Activated CD4-positive, alpha-beta memory T cell treated with anti-CD3 and anti-CD28 coated beads, Interleukin-2, amount 10 ng/mL, durations not matched to agents 7 days and 5 days (primary cell): ENCODE results near the gene BAG2. TPM values are rescaled to one million over a fixed set of nuclear protein-coding genes. Genes with fewer than 3 reads are reported as not detected.

Source experiments
- CTCF ChIA-PET: fragments of 350-600 bp; sonication (Branson Sonifier 250); formaldehyde crosslinking; loops from one replicate; lab custom pipeline; 2021; ENCODE audit warnings: antibody characterized with exemption, inconsistent platforms; lab: Charles Lee
- POLR2A ChIA-PET: fragments of 350-600 bp; sonication (Branson Sonifier 250); formaldehyde crosslinking; loops from one replicate; lab custom pipeline; 2021; ENCODE audit warnings: antibody characterized with exemption; lab: Charles Lee
- DNase-seq: peaks from one replicate; pipeline ENCODE4 v3.0.0-alpha.2; 2020
- H3K27ac Mint-ChIP-seq: one replicate; pipeline ENCODE4 v1.8.0; 2021; ENCODE audit warnings: mild to moderate bottlenecking, mixed read lengths
- H3K27me3 Mint-ChIP-seq: one replicate; pipeline ENCODE4 v1.8.0; 2021; ENCODE audit warnings: mixed read lengths
- H3K36me3 Mint-ChIP-seq: one replicate; pipeline ENCODE4 v1.8.0; 2021; ENCODE audit warnings: low read depth, mixed read lengths
- H3K4me1 Mint-ChIP-seq: one replicate; pipeline ENCODE4 v1.8.0; 2021; ENCODE audit warnings: mixed read lengths
- H3K4me3 Mint-ChIP-seq: one replicate; pipeline ENCODE4 v1.8.0; 2021; ENCODE audit warnings: mild to moderate bottlenecking, mixed read lengths
- H3K9me3 Mint-ChIP-seq: one replicate; pipeline ENCODE4 v1.8.0; 2021; ENCODE audit warnings: mixed read lengths
- total RNA-seq, 2 experiments: library from RNA; stranded (reverse); gene quantifications; one replicate each; pipeline ENCODE4 v1.2.3, GENCODE V29; 2021

The BAG2 gene
- total RNA-seq, 2 experiments from 2014 or later = 5.7 to 5.8 TPM

- Mint-ChIP-seq H3K4me1 (peaks cover 26% of the 10 kb centered on the region), H3K9me3 (no peaks in the 10 kb centered on the region), H3K4me3 (peak overlapping the region; percentile 38), H3K27me3 (no peaks in the 10 kb centered on the region), H3K36me3 (peaks cover 70% of the 10 kb centered on the region), H3K27ac (peak overlapping the region; percentile 57)
- ChIA-PET POLR2A (no interaction called here), CTCF (no interaction called here)
- no peak for DNase-seq
Observed at GRCh38 chr6:57147955-57148858, 23.9 kb upstream of the BAG2 start.

GRCh38 chr6:57158658-57159057 lies 13.5 kb upstream of the BAG2 start:
- no peak overlapping the region for H3K4me3 Mint-ChIP-seq
- peaks cover 4% of the 10 kb centered on the region for H3K4me1 Mint-ChIP-seq
- ChIA-PET POLR2A (no interaction called here), CTCF (no interaction called here)
- no peak overlapping the region for H3K27ac Mint-ChIP-seq
- peaks cover 50% of the 10 kb centered on the region for H3K36me3 Mint-ChIP-seq
- H3K27me3 Mint-ChIP-seq = no peaks in the 10 kb centered on the region
- no peaks in the 10 kb centered on the region for H3K9me3 Mint-ChIP-seq
- no peak for DNase-seq

- no peak for DNase-seq
- Mint-ChIP-seq H3K4me1 (peaks cover 4% of the 10 kb centered on the region), H3K36me3 (peaks cover 51% of the 10 kb centered on the region), H3K9me3 (no peaks in the 10 kb centered on the region), H3K27ac (no peak overlapping the region), H3K27me3 (no peaks in the 10 kb centered on the region), H3K4me3 (no peak overlapping the region)
- POLR2A ChIA-PET = no interaction called here
- CTCF ChIA-PET = no interaction called here
Observed at GRCh38 chr6:57159127-57159526, 13.0 kb upstream of the BAG2 start.

- no peak overlapping the region for H3K27ac Mint-ChIP-seq
- ChIA-PET POLR2A (interaction anchor here (2.6 kb wide), 1 partner anchor 10 kb away, joined by 11 read pairs; the partner anchor contains the start of gene BAG2), CTCF (no interaction called here)
- peaks cover 6% of the 10 kb centered on the region for H3K9me3 Mint-ChIP-seq
- no peak for DNase-seq
- H3K4me3 Mint-ChIP-seq = no peak overlapping the region
- H3K4me1 Mint-ChIP-seq = peaks cover 4% of the 10 kb centered on the region
- no peaks in the 10 kb centered on the region for H3K27me3 Mint-ChIP-seq
- peaks cover 59% of the 10 kb centered on the region for H3K36me3 Mint-ChIP-seq
Observed at GRCh38 chr6:57162028-57162427, 10.1 kb upstream of the BAG2 start.

- POLR2A ChIA-PET = interaction anchor here (2.6 kb wide), 1 partner anchor 10 kb away, joined by 11 read pairs; the partner anchor contains the start of gene BAG2
- H3K36me3 Mint-ChIP-seq = peaks cover 61% of the 10 kb centered on the region
Observed at GRCh38 chr6:57162516-57162915, 9.6 kb upstream of the BAG2 start.

GRCh38 chr6:57163956-57164355 lies 8.2 kb upstream of the BAG2 start:
- CTCF ChIA-PET = no interaction called here
- POLR2A ChIA-PET = no interaction called here
- no peak overlapping the region for H3K4me3 Mint-ChIP-seq
- no peak for DNase-seq
- peaks cover 60% of the 10 kb centered on the region for H3K36me3 Mint-ChIP-seq
- no peak overlapping the region for H3K27ac Mint-ChIP-seq
- H3K4me1 Mint-ChIP-seq = no peaks in the 10 kb centered on the region
- H3K27me3 Mint-ChIP-seq = no peaks in the 10 kb centered on the region
- peaks cover 6% of the 10 kb centered on the region for H3K9me3 Mint-ChIP-seq

More at GRCh38 chr6:57162516-57162915, 9.6 kb upstream of the BAG2 start:
- H3K27me3 Mint-ChIP-seq = no peaks in the 10 kb centered on the region
- peaks cover 6% of the 10 kb centered on the region for H3K9me3 Mint-ChIP-seq
- no peak overlapping the region for H3K4me3 Mint-ChIP-seq
- no peak for DNase-seq
- peaks cover 4% of the 10 kb centered on the region for H3K4me1 Mint-ChIP-seq
- no peak overlapping the region for H3K27ac Mint-ChIP-seq
- CTCF ChIA-PET = no interaction called here

GRCh38 chr6:57165080-57165479 lies 7.0 kb upstream of the BAG2 start:
- Mint-ChIP-seq H3K4me1 (peaks cover 3% of the 10 kb centered on the region), H3K4me3 (no peak overlapping the region), H3K27ac (no peak overlapping the region), H3K27me3 (no peaks in the 10 kb centered on the region), H3K9me3 (peaks cover 6% of the 10 kb centered on the region), H3K36me3 (peaks cover 62% of the 10 kb centered on the region)
- CTCF ChIA-PET = no interaction called here
- POLR2A ChIA-PET = no interaction called here
- DNase-seq = no peak

- H3K9me3 Mint-ChIP-seq = no peaks in the 10 kb centered on the region
- DNase-seq = peak; percentile 43
- peaks cover 12% of the 10 kb centered on the region for H3K36me3 Mint-ChIP-seq
- CTCF ChIA-PET = interaction anchor here (0.7 to 2.5 kb wide), 6 partner anchors 12 to 208 kb away, joined by 3 to 7 read pairs (median 3); partner anchors contain the start of genes PRIM2 and RAB23
- peak overlapping the region; percentile 85 for H3K27ac Mint-ChIP-seq
- H3K4me1 Mint-ChIP-seq = peaks cover 44% of the 10 kb centered on the region
- POLR2A ChIA-PET = interaction anchor here (1.0 to 2.2 kb wide), 8 partner anchors 10 to 218 kb away, joined by 3 to 11 read pairs (median 4); partner anchors contain the start of genes BEND6, KIAA1586, PRIM2 and RAB23
- H3K4me3 Mint-ChIP-seq = peak overlapping the region; percentile 87
- no peaks in the 10 kb centered on the region for H3K27me3 Mint-ChIP-seq
Observed at GRCh38 chr6:57173056-57173885, 1.1 kb downstream of the BAG2 start.

- H3K4me3 Mint-ChIP-seq = peak overlapping the region; percentile 87
- no peaks in the 10 kb centered on the region for H3K27me3 Mint-ChIP-seq
- H3K36me3 Mint-ChIP-seq = peaks cover 11% of the 10 kb centered on the region
- ChIA-PET CTCF (no interaction called here), POLR2A (interaction anchor here (0.6 to 0.7 kb wide), 3 partner anchors 8 to 20 kb away, joined by 3 to 5 read pairs (median 3); no protein-coding TSS in a partner anchor)
- H3K9me3 Mint-ChIP-seq = no peaks in the 10 kb centered on the region
- H3K4me1 Mint-ChIP-seq = peaks cover 44% of the 10 kb centered on the region
- DNase-seq = no peak
- H3K27ac Mint-ChIP-seq = peak overlapping the region; percentile 85
Observed at GRCh38 chr6:57173886-57174510, 1.9 kb downstream of the BAG2 start.

- CTCF ChIA-PET = no interaction called here
Observed at GRCh38 chr6:57174511-57174907, 2.4 kb downstream of the BAG2 start.

GRCh38 chr6:57177545-57178265 lies 5.6 kb downstream of the BAG2 start:
- ChIA-PET POLR2A (no interaction called here), CTCF (no interaction called here)
- Mint-ChIP-seq H3K27ac (no peak overlapping the region), H3K9me3 (no peaks in the 10 kb centered on the region), H3K4me1 (peaks cover 26% of the 10 kb centered on the region), H3K4me3 (no peak overlapping the region), H3K36me3 (peaks cover 19% of the 10 kb centered on the region), H3K27me3 (no peaks in the 10 kb centered on the region)
- no peak for DNase-seq

More at GRCh38 chr6:57174511-57174907, 2.4 kb downstream of the BAG2 start:
- H3K4me1 Mint-ChIP-seq = peaks cover 44% of the 10 kb centered on the region
- H3K27ac Mint-ChIP-seq = no peak overlapping the region
- H3K36me3 Mint-ChIP-seq = peaks cover 11% of the 10 kb centered on the region
- no peaks in the 10 kb centered on the region for H3K9me3 Mint-ChIP-seq
- H3K4me3 Mint-ChIP-seq = no peak overlapping the region
- DNase-seq = no peak
- H3K27me3 Mint-ChIP-seq = no peaks in the 10 kb centered on the region
- POLR2A ChIA-PET = interaction anchor here (0.6 to 0.7 kb wide), 3 partner anchors 9 to 20 kb away, joined by 3 to 5 read pairs (median 3); no protein-coding TSS in a partner anchor

GRCh38 chr6:57180596-57180995 lies 8.5 kb downstream of the BAG2 start:
- no peak overlapping the region for H3K27ac Mint-ChIP-seq
- peaks cover 7% of the 10 kb centered on the region for H3K4me1 Mint-ChIP-seq
- H3K27me3 Mint-ChIP-seq = no peaks in the 10 kb centered on the region
- H3K9me3 Mint-ChIP-seq = no peaks in the 10 kb centered on the region
- ChIA-PET CTCF (no interaction called here), POLR2A (no interaction called here)
- no peak overlapping the region for H3K4me3 Mint-ChIP-seq
- peaks cover 31% of the 10 kb centered on the region for H3K36me3 Mint-ChIP-seq
- DNase-seq = no peak
